HG03066 (cell line): Measurements from ENCODE around the gene ADAM22.

Source experiments
- ATAC-seq: cut with Tn5 transposase; IDR thresholded peaks from one replicate; pipeline ENCODE4 v1.9.1; 2021; ENCODE audit warnings: low read depth; ENCODE audit not compliant: unreplicated experiment

Gene ADAM22

DNA sequence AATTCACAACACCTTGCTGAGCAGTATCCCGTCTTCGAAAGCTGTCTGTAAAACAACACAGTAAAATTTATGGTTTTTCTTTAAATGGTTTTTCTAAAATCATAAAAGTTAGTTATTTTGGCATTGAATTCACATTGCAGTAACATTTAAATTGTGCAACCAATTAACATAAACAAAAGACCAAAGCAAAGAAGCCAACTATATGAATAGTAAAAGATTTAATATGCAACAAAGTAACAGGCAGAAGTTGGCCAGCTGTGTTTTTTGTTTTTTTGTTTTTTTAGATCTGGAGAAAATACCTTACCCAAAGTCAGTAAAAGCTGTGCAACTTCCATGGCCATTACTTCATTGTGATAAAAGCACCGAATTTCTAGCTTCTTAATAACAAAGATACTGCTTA, 274.5 kb downstream of the ADAM22 start:
- ATAC-seq, result no peak

DNA sequence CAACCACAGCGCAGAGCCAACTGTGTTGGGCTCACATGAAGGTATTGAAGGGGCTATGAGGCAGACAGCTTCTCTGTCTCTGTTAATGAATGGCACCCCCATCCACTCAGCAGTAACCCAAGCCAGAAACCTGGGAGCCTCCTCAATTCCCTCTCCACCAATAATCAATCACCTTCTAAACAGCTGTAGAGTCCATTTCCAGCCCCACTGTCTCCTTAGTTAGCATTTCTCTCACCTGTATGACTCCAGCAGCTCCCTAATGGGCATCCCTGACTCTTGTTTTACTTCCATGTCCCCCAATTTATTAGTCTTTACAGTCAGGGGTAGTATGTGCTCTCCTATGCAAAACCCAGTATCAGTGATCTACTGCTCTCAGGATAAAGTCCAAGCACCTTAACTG, 278.9 kb downstream of the ADAM22 start:
- no peak for ATAC-seq

DNA sequence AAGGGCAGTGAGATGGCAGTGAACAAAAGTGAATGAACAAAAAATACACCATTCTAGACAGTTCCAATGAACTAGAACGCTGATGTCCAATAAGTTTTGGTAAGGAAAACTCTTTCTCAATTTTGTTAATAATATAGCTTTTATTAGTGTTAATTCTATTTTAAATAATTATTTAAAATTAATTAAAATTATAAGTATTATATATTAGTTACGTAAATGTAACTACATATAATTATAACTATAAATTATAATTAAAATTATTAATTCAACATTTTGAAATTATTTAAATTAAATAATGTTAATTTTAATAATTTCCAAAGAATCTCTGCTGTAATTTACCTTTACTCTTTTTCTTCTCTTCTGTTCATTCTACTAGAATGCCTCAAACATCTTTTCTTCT, 280.4 kb downstream of the ADAM22 start:
- ATAC-seq, result no peak

DNA sequence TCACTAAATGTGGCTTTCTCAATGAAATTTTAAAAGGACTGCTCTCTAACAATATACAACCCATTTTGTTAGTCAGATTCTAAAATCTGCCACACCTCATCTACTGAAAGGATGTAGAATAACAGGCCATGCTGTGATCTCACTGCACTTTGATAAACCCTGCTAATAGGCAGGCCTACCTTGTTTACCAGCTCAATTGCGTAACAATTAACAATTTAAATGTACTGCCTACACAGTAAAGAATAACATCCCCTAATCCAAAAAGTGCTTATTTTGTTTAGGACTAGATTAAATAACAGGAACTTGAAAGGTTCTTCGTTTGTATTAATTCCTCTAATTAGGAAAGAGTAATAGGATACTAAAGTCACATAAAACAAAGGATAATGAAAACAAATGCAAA, 281.2 kb downstream of the ADAM22 start:
- no peak for ATAC-seq

DNA sequence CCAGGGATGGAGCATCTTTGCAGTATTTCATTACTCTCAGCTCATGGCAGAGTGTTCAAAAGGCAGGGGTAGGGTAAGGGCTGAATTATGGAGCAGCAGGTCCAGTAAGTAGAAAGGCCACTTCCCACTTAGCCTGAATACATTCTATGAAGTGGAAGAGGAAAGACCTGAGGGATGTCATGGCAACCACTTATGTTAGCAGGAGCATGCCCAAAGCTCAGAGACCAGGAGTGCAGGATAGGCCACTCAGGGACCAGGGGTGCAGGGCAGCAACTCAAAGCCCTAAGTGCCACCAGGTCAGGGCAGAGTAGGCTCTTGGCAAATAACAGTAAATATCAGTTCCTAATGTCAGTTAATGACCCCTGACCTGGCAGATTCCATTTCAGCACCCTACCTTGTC, 282.2 kb downstream of the ADAM22 start:
- no peak for ATAC-seq

DNA sequence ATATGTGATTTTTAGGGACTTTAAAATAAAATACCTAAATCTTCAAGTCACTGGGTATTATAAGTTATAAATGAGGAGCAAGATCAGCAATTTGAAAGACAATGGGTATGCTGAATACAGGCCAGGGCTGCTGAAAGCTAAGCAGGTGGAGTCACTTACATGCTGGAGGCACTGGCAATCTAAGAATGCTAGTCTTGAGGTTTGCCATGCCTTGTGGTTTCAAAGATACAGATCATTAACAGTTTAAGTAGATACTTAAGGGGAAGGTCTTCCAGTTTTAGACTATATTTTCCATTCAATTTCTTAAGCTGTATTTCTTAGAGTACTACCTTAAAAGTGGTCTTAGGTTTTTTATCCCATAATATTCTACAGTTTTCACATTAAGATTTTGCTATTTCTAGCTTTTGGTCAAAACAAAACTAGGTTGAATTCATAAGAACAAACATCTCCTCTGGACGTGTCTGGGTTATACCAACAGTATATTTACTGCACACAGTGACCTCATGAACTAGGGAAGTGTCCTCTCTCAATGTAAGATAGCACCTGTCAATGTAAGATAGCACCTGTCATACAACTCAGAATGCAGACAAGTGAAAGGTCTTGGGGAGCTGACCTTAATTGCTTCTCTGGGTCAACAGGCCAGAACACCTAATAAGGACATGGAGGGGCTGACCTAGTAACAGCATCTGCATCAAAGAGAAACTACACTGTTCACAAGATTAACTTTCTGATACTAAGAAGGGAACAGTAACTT, 283.8 kb downstream of the ADAM22 start:
- ATAC-seq, result peak; percentile 75

DNA sequence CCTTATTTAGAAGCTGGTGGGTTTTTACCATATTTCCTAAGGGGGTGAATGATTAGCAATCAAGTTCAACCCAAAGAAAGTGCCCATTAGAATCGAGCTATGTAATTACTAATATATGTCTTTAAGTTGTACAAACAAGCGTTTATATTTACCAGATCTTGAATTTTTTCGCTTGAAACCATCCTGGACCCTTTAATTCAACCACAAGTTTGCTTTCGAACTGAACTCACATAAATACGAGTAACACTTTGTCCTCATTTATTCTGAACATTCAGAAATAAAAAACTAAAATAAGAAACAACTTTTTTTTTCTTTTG, 284.3 kb downstream of the ADAM22 start:
- no peak for ATAC-seq

DNA sequence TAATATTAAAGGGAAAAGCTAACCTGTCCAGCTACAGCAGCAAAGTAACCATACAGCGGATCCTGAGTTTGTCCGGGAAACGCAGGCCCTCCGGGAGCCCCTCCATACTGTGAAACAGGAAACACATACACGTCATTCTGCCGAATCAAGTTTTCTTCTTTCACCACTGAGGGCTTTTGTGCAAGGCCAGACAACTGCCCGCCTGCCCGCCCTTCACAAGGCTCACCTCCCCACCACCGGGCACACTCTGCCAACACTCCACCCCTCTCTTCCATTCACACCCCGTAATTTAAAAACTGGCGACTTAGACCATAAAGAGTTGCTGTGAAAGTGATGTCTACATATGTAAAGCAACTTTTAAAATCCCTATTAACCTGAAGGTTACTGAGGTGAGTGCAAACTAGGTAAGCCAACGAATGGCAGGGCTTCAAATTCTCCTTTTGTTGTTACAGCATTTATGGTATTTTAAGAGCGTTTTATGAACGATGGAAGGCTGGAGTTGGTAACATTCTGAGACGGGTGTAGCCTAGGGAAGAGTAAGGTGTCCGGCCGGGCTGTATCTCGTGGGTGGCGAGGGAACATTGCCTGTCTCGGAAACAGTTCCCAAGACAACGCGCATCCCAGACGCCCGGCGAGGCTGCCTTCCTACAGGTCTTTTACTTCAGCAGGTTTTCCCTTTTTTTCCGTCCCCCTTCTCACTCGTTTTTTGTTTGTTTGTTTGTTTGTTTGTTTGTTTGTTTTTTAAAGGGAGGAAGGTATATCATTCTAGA, 285.0 kb downstream of the ADAM22 start:
- peak; percentile 28 for ATAC-seq

DNA sequence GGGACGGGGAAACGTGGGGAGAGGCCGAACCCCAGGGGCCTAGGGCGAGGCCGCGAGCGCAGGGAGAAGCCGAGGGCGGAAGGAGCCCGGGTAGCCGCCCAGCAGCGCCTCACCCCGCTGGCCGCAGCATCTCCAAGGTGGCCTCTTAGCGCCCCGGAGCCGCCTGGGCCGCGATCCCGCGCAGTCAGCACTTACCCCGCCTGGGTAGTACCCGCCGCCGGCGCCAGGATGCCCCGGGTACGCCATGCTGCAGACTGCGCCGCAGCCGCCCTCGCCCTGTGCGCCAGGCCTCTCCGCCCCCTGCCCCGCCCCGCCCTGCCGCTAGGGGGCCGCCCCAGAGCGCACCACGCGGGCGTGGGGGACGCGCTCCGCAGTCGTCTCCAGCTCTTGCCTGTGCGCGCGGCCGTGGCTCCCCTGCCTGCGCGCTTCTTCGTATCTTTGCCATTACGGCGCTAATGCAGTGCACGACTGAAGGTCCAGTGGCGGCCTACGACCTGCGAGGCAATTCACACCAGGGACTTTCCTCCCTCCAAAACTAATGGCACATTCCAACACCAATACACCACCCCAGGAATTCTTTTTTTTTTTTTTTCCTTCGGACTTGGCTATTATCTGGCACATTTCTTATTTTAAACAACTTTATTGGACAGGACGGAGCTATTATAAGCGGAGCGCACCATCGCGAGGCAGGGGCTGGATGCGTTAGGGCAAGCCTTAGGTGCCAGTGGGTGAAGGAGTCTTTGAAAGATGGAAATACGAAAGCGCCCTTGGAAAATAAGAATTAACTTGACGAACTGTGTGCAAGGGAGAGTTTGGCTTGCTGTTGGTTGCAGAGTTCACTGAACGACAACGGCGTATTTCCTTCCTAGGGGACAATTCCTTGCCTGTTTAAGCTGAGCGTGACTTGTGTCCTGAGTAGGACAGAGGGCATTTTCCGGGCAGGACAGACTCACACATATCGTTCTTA, 286.0 kb downstream of the ADAM22 start, which contains the start of gene SRI:
Gene SRI, minus strand, starts transcription at position 258 of the 967 bp plus-strand sequence. Its CDS starts 12 bp downstream, at position 246.
- peak; percentile 49 for ATAC-seq

DNA sequence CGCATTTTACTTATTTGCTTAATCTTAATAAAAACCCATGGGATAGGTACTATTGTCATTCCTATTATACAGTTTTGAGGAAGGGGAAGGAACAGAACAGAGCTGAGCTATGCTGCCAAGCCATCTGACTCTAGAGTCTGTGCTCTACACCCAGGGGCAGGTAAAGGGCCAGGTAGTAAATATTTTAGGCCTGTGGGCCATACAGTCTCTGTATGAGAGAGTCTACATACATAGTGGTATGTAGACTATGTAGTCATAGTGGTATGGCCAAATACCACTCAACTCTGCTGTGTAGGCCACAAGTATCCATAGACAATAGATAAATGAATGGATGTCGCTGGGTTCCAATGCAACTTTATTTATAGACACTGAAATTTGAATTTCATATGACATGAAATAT, 289.2 kb downstream of the ADAM22 start:
- no peak for ATAC-seq

DNA sequence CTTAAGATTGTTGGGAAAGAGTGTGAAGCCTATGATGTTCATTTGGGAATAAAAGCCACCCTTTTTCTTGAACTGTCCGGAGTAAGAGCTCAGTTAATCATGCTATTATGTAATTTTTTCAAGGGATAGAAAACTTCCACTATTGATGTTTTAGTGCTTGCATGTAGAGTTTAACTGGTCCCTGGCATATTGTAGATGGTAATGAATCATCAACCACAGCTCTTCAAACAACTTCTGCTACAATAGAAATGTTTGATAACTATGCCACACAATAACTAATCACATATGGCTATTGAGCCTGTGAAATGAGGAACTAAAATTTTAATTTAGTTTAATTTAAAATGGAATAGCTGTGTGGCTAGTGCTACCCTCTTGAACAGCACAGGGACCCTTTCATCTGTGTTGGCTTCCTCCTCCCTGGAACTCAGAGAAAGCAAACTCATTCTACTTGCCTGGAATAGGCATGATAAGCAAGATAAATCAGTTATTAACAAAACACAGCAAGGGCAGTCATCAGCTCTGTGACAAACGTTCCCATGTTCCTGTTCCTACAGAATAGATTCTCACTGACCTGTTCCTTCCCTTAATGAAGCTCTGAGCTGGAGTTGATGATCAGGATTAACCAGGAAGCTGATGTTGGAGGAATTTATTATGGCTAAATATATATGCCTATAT, 290.7 kb downstream of the ADAM22 start:
- no peak for ATAC-seq

DNA sequence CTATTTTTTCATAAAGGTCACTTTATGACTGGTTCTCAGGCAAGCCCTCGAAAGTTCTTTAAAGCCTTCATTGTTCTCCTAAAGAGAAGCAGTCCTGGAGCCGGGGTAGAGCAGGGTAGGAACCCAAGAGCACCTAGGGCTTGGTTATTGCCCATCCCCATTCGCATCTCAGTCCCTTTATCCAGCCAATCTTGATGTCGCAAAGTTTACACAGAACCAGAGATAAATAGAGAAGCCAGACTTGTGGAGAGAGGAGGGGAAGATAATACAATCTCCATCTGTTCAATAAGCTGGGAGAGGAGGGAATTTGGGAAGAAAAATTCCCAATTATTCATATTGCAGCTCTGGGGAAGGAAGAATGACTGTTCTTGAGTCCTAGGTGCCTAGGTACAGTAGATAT, 292.1 kb downstream of the ADAM22 start:
- ATAC-seq, result no peak

DNA sequence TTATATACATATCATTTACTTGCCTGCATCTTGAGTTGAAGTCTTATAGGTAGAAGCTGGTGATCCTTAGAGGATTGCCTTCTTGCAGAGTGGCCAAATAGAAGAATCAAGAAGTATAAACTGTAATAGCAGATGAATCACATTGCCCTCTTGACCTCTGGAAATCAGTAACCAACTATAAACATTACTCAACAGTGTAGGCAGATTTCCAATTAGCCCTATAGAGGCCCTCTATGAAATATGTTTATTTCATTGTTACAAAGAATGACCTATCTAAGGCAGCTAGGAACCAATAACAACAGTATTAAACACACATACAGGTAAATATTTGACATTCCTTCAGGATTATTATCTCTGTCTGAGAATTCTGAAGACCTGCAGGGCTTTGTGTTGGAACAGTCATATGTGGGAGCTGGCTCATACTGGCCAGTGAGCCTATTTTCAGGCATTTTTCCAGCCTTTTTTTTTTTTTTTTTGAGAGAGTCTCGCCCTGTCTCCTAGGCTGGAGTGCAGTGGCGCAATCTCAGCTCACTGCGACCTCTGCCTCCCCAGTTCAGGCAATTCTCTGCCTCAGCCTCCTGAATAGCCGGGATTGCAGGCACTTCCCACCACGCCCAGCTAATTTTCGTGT, 292.9 kb downstream of the ADAM22 start:
- ATAC-seq, result no peak

DNA sequence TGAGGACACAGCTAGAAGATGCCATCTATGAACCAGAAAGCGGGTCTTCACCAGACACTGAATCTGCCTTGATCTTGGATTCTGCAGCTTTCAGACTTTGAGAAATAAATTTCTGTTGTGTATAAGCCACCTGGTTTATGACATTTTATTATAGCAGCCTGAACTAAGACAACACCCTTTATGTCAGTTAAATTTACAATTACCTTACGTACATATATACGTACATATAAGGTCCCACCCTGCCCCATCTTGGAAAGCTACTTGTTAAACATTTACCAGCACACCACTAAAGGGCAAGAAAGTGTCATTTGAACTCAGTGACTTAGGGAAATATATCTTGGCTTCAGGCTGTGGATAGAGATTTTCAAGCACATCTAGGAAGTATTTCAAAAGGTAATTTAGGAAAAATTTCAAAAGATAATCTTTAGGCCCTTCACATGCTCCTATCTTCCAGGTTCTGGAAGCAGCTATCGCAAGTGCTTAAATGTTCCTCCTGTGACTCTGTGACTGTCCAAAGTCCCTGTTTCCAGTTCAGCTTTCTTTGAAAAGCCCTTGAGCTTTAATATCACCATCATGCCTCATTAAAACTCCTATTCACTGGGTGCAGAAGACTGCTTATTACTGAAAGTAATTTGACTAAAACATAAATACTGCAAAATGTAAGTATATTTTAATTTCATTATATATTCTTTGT, 295.4 kb downstream of the ADAM22 start:
- no peak for ATAC-seq

DNA sequence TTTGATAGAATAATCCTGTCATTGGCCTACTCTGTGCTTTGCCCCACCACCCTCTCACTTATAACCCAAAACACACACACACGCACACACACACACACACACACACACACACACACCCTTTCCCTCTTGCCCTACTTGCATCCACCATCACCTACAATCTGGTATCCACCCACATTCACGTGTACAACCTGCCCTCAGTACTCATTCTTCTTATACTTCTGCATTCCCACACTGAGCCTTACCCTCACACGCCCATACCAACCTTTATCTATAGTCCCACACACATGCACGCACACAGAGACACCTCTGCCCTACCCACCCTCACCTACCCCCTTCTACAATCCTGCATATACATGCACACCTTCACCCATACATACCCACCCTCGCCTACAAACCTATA, 296.6 kb downstream of the ADAM22 start:
- no peak for ATAC-seq

DNA sequence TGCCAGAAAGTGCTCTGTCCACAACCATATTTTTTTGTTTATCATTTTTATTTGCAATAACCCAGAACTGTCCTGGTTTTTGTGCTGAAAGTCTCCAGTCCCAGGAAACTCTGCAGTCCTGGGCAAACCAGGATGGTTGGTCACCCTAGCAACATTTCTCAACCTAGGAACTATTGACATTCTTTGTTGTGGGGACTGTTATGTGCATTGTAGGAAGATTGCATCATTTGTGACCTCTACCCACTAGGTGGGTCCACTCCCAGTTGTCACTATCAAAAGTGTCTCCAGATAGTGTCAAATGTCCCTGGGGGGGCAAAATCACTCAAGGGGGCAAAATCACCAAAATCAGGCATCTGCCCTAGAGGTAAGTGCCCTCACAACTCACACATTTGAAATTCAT, 299.8 kb downstream of the ADAM22 start:
- ATAC-seq, result no peak

DNA sequence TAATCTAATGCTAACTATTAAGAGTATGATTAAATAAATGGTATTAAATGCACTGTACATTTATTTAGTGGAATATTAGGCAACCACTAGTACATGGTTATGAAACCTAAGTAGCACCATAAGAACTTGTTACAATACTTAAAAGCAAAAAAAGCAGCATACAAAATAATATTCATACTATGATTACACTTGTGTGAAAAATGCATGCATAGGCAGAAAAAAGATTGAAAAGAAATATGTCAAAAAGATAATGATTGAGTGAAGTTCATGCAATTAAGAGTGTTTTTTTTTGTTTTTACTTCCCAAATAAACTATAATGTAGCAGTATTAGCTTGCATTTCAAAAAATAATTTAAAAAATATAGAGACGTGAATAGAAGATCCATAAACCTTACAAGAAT, 305.8 kb downstream of the ADAM22 start:
- ATAC-seq, result no peak

DNA sequence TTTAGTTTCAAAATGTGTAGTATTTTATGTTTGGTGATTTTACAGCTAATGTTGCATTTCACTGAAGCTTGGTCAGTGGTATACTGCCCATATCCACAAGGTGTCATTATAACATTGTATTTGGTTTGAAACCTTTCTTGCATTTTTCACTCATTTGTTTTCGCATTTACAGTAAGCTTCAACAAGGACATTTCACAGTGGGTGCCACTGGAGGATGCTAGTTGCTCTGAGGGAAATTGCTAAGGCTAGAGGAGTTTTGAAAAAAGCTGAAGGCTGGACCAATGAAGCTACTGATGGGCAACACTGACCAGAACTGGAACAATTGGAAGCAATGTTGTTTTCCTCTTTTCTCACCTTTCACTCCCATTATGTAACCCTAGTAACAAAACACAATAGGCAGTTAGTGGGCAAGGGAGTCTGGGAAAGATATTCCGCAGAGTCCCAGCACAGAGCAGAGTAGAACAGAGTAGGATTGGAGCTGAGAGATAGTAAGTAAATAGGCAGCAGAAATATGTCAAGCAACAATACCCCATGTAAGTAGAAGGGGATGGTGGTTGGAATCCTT, 309.4 kb downstream of the ADAM22 start:
- peak; percentile 73 for ATAC-seq

DNA sequence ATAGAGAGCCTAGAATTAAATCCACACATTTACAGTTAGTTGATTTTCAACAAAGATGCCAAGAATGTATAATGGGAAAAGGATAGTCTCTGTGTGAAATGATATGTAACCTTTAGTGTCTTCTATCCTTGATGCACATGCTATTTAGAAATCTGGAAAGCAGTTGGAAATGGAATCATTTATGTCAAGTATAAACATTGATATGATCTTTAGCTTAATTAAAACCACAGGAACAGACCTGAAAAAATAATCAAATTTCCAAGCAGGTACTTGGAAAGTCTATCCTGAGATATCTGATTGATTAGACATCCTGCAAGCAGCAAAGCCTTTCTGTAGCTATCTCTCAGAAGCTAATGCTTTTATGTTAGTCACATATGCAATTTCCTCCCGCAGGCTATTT, 310.2 kb downstream of the ADAM22 start:
- no peak for ATAC-seq
